CD14-positive monocyte (primary cell): Measurements from ENCODE around the gene SNIP1. TPM values are rescaled to one million over a fixed set of nuclear protein-coding genes. Genes with fewer than 3 reads are reported as not detected.

Experiments used
- DNase-seq, 3 donors: peaks; one replicate each; pipeline ENCODE4 v3.0.0-alpha.2; 2011 to 2022
- H2AFZ ChIP-seq: 2 replicates; pipeline ENCODE4 v1.6.0; 2012; ENCODE audit warnings: mild to moderate bottlenecking, low read depth, low read length, inconsistent platforms; ENCODE audit not compliant: insufficient read depth, poor library complexity, severe bottlenecking
- H3K27ac ChIP-seq, 2 donors: 1 replicate in 1 of 2; 2 replicates in 1 of 2; pipeline ENCODE4 v1.5.1; 2012 to 2013; ENCODE audit warnings: low read length in 2 of 2, control low read depth in 1 of 2, inconsistent platforms in 1 of 2, low read depth in 1 of 2, mild to moderate bottlenecking in 1 of 2
- H3K27me3 ChIP-seq, 2 donors: one replicate each; pipeline versions ENCODE4 v1.6.0 to v1.6.1; 2011 to 2013; ENCODE audit warnings: low read length in 2 of 2; ENCODE audit not compliant: control insufficient read depth in 2 of 2, insufficient read depth in 2 of 2
- H3K36me3 ChIP-seq, 2 donors: replicated peaks in 1 of 2; 1 replicate in 1 of 2; 2 replicates in 1 of 2; pipeline versions ENCODE4 v1.5.1 to v1.6.1; 2012 to 2013; ENCODE audit warnings: low read length in 2 of 2, control low read depth in 1 of 2, inconsistent platforms in 1 of 2, mild to moderate bottlenecking in 1 of 2; ENCODE audit not compliant: insufficient read depth in 2 of 2, control insufficient read depth in 1 of 2
- H3K4me1 ChIP-seq, 2 donors: 1 replicate in 1 of 2; 2 replicates in 1 of 2; pipeline versions ENCODE4 v1.5.1 to v1.6.1; 2012 to 2013; ENCODE audit warnings: low read length in 2 of 2, control low read depth in 1 of 2, inconsistent platforms in 1 of 2, mild to moderate bottlenecking in 1 of 2, moderate library complexity in 1 of 2; ENCODE audit not compliant: insufficient read depth in 2 of 2, control insufficient read depth in 1 of 2
- H3K4me2 ChIP-seq: replicated peaks from 2 replicates; pipeline ENCODE3; 2012; ENCODE audit warnings: low read length, moderate library complexity, mild to moderate bottlenecking; ENCODE audit not compliant: poor library complexity, severe bottlenecking; ENCODE audit errors: extremely low read depth
- H3K4me3 ChIP-seq, 3 experiments: fragments of 200-600 bp in 1 of 3; sonication (generic) in 1 of 3; replicated peaks in 1 of 3; 1 replicate in 2 of 3; 2 replicates in 1 of 3; pipeline ENCODE4 v1.5.1; 2011 to 2013; ENCODE audit warnings: low read length in 3 of 3, mild to moderate bottlenecking in 3 of 3, control low read depth in 2 of 3, low read depth in 2 of 3, inconsistent platforms in 1 of 3, moderate library complexity in 1 of 3
- H3K79me2 ChIP-seq: 2 replicates; pipeline ENCODE4 v1.6.0; 2012; ENCODE audit warnings: mild to moderate bottlenecking, control low read depth, inconsistent platforms, low read length, moderate library complexity; ENCODE audit not compliant: insufficient read depth
- H3K9ac ChIP-seq: 2 replicates; pipeline ENCODE4 v1.6.0; 2017; ENCODE audit warnings: low read length, mild to moderate bottlenecking; ENCODE audit not compliant: insufficient read depth, poor library complexity, severe bottlenecking
- H3K9me3 ChIP-seq, 2 donors: replicated peaks in 1 of 2; 1 replicate in 1 of 2; 2 replicates in 1 of 2; pipeline versions ENCODE4 v1.5.1 to v1.6.1; 2012 to 2013; ENCODE audit warnings: low read length in 2 of 2, control low read depth in 1 of 2; ENCODE audit not compliant: control insufficient read depth in 1 of 2, insufficient read depth in 1 of 2
- H4K20me1 ChIP-seq: 2 replicates; pipeline ENCODE4 v1.6.0; 2012; ENCODE audit warnings: mild to moderate bottlenecking, low read length, control low read depth, moderate library complexity; ENCODE audit not compliant: insufficient read depth
- H3K27ac Mint-ChIP-seq, 7 donors: one replicate each; pipeline ENCODE4 v1.8.0; 2020; ENCODE audit warnings: mild to moderate bottlenecking in 7 of 7, mixed read lengths in 7 of 7, moderate library complexity in 6 of 7, inconsistent platforms in 2 of 7
- H3K27me3 Mint-ChIP-seq, 3 donors: one replicate each; pipeline ENCODE4 v1.8.0; 2021 to 2022; ENCODE audit warnings: low read depth in 3 of 3, mild to moderate bottlenecking in 3 of 3, mixed read lengths in 3 of 3, moderate library complexity in 3 of 3, inconsistent platforms in 1 of 3
- H3K36me3 Mint-ChIP-seq, 2 donors: one replicate each; pipeline ENCODE4 v1.8.0; 2020; ENCODE audit warnings: mixed read lengths in 2 of 2, inconsistent platforms in 1 of 2, mild to moderate bottlenecking in 1 of 2
- H3K4me1 Mint-ChIP-seq: one replicate; pipeline ENCODE4 v1.8.0; 2020; ENCODE audit warnings: mild to moderate bottlenecking, mixed read lengths
- H3K4me3 Mint-ChIP-seq, 2 donors: one replicate each; pipeline ENCODE4 v1.8.0; 2020; ENCODE audit warnings: mild to moderate bottlenecking in 2 of 2, mixed read lengths in 2 of 2, moderate library complexity in 1 of 2
- H3K9me3 Mint-ChIP-seq, 7 donors: one replicate each; pipeline ENCODE4 v1.8.0; 2020 to 2022; ENCODE audit warnings: mixed read lengths in 7 of 7, mild to moderate bottlenecking in 6 of 7, moderate library complexity in 6 of 7, inconsistent platforms in 2 of 7
- WGBS: methylation state at CpG from one replicate; pipeline ENCODE4 v1.1.5; 2013; ENCODE audit warnings: missing lambda C conversion rate; ENCODE audit not compliant: insufficient coverage; 5-methylcytosine and 5-hydroxymethylcytosine counted together
- intact Hi-C, 2 donors: fragments of 100-400 bp; cut with micrococcal nuclease; formaldehyde crosslinking; loops; one replicate each; pipeline versions ENCODE4 v1.15.0 to v1.15.1; 2023
- polyA plus RNA-seq, 3 donors: library from polyadenylated mRNA; depleted of rRNA in 1 of 3; unstranded in 2 of 3; stranded (reverse) in 1 of 3; fragments of 300-500 nt in 2 of 3; fragments of >200 nt in 1 of 3; fragmentation: Illumina TruSeq in 2 of 3; gene quantifications; 1 replicate in 2 of 3; 2 replicates in 1 of 3; pipeline ENCODE4 v1.2.3, GENCODE V29; 2012 to 2021
- TF ChIP-seq, protein P1 (sequence below): fragments of 200-600 bp; IDR thresholded peaks from one replicate; pipeline ENCODE4 v1.8.0; 2022; ENCODE audit warnings: antibody characterized with exemption, mild to moderate bottlenecking

Gene SNIP1
- polyA plus RNA-seq, 3 donors, result 1.6 to 6.8 (median 3.3) TPM

DNA sequence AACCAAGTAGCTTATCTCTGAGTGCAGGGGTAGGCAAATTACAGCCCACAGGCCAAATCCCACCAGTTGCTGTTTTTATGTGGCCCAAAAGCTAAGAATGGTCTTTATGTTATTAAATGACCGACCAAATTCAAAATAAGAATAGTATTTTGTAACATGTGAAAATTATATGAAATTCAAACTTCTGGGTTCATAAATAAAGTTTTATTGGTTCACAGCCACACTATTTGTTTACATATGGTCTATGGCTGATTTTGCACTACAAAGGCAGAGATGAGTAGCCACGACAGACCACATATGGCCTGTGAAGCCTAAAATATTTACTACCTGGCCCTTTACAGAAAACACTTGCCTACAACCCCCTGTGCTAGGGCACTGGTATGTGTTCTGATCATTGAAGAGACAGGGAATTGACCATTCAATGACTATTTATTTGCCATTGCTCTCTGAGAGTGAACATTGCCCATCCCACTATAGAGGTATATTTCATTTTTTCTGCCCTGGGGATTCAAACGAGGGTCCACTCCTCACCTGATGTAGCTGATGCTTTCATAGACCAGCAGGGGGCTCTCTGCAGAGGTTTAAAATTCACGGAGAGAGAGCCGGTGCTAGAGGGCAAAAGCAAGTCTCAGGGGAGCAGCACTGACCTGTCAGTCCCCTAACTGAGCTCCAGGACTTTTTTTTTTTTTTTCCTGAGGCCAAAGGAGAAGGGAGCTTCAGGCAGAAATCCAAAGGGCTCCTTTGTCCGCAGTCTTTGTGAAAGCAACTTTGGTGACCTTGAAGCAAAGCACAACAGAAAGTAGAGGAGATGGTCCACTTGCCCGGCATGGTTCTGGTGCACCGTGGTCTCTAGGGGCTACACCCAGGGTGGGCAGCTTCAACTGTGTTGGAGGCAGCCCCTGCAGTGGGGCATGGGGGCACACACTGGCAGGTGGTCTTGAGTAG is 48.9 kb upstream of the SNIP1 start:
- Mint-ChIP-seq H3K27me3 (peaks cover 6 to 13% (median 7%) of the 10 kb centered on the region in 3 donors), H3K27ac (peak overlapping the region in 1 of 7 donors; percentile 11), H3K9me3 (peaks cover 0 to 2% (median 0%) of the 10 kb centered on the region in 7 donors), H3K4me1 (peaks cover 4% of the 10 kb centered on the region), H3K36me3 (no peaks in the 10 kb centered on the region), H3K4me3 (no peak overlapping the region)
- Histone ChIP-seq H4K20me1 (no peaks in the 10 kb centered on the region), H2AFZ (peak overlapping the region; percentile 63), H3K9ac (no peak overlapping the region), H3K9me3 (no peaks in the 10 kb centered on the region), H3K27ac (no peak overlapping the region), H3K36me3 (no peaks in the 10 kb centered on the region), H3K4me3 (no peak overlapping the region), H3K27me3 (peaks cover 0 to 2% of the 10 kb centered on the region in 2 donors), H3K4me2 (peak overlapping the region; percentile 35), H3K79me2 (no peaks in the 10 kb centered on the region), H3K4me1 (peaks cover 12 to 14% of the 10 kb centered on the region in 2 donors)
- TF ChIP-seq, protein P1, sequence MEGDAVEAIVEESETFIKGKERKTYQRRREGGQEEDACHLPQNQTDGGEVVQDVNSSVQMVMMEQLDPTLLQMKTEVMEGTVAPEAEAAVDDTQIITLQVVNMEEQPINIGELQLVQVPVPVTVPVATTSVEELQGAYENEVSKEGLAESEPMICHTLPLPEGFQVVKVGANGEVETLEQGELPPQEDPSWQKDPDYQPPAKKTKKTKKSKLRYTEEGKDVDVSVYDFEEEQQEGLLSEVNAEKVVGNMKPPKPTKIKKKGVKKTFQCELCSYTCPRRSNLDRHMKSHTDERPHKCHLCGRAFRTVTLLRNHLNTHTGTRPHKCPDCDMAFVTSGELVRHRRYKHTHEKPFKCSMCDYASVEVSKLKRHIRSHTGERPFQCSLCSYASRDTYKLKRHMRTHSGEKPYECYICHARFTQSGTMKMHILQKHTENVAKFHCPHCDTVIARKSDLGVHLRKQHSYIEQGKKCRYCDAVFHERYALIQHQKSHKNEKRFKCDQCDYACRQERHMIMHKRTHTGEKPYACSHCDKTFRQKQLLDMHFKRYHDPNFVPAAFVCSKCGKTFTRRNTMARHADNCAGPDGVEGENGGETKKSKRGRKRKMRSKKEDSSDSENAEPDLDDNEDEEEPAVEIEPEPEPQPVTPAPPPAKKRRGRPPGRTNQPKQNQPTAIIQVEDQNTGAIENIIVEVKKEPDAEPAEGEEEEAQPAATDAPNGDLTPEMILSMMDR, result peak; percentile 87
- intact Hi-C loops, result loop anchor here in 1 of 2 donors (2.0 kb wide), 1 partner anchor 76 kb away; no protein-coding TSS in a partner anchor
- 34% methylated on average over 6 of the region's 8 CpGs for WGBS
- peak; percentile 24 to 51 (median 38) for DNase-seq

DNA sequence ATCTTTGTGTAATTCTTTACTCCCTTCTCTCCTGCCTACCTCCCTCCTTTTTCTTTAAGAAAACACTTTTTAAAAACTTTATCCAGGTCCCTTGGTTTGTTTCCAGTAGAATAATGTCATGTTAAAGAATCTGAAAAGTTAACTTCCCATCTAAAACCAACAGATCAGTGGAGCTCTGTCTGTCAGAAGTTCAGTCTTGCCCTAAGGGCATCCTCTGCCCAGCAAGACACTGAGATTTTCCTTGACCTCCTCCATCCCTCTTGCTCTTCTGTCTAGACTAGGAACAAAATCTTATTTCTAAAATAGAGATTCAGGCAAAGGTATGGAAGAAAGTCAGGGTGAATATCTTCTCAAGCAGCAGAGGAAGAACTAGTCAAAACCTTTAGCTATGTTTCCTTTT is 47.3 kb upstream of the SNIP1 start:
- no peak overlapping the region for H3K27ac Mint-ChIP-seq
- TF ChIP-seq, protein P1, result no peak
- H3K4me3 ChIP-seq, result no peak overlapping the region
- H3K27me3 ChIP-seq, result peaks cover 0 to 2% of the 10 kb centered on the region in 2 donors
- H3K27ac ChIP-seq, result no peak overlapping the region
- H3K4me1 Mint-ChIP-seq, result peaks cover 4% of the 10 kb centered on the region
- no peak for DNase-seq
- peaks cover 0 to 4% (median 0%) of the 10 kb centered on the region in 7 donors for H3K9me3 Mint-ChIP-seq
- no peak overlapping the region for H3K4me2 ChIP-seq
- H3K36me3 ChIP-seq, result no peaks in the 10 kb centered on the region
- H3K9me3 ChIP-seq, result no peaks in the 10 kb centered on the region
- H3K79me2 ChIP-seq, result no peaks in the 10 kb centered on the region
- peaks cover 6 to 8% of the 10 kb centered on the region in 2 donors for H3K4me1 ChIP-seq
- intact Hi-C loops, result no loop called here
- no peak overlapping the region for H3K9ac ChIP-seq
- H2AFZ ChIP-seq, result no peak overlapping the region
- no peak overlapping the region for H3K4me3 Mint-ChIP-seq
- H3K27me3 Mint-ChIP-seq, result peaks cover 6 to 13% (median 7%) of the 10 kb centered on the region in 3 donors
- no peaks in the 10 kb centered on the region for H4K20me1 ChIP-seq
- no peaks in the 10 kb centered on the region for H3K36me3 Mint-ChIP-seq
